SKM-1 (cell line): ENCODE data around the gene CD63.
"Not testable (repeated sequence)": the region's sequence is repeated elsewhere in the genome, so short reads cannot be mapped to it uniquely, and the experiment has no call there.

Source experiments
- DNase-seq: peaks from one replicate; lab custom pipeline; 2025; ENCODE audit not compliant: unreplicated experiment; lab: John Stamatoyannopoulos, UW

CD63 gene, protein sequence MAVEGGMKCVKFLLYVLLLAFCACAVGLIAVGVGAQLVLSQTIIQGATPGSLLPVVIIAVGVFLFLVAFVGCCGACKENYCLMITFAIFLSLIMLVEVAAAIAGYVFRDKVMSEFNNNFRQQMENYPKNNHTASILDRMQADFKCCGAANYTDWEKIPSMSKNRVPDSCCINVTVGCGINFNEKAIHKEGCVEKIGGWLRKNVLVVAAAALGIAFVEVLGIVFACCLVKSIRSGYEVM

DNA sequence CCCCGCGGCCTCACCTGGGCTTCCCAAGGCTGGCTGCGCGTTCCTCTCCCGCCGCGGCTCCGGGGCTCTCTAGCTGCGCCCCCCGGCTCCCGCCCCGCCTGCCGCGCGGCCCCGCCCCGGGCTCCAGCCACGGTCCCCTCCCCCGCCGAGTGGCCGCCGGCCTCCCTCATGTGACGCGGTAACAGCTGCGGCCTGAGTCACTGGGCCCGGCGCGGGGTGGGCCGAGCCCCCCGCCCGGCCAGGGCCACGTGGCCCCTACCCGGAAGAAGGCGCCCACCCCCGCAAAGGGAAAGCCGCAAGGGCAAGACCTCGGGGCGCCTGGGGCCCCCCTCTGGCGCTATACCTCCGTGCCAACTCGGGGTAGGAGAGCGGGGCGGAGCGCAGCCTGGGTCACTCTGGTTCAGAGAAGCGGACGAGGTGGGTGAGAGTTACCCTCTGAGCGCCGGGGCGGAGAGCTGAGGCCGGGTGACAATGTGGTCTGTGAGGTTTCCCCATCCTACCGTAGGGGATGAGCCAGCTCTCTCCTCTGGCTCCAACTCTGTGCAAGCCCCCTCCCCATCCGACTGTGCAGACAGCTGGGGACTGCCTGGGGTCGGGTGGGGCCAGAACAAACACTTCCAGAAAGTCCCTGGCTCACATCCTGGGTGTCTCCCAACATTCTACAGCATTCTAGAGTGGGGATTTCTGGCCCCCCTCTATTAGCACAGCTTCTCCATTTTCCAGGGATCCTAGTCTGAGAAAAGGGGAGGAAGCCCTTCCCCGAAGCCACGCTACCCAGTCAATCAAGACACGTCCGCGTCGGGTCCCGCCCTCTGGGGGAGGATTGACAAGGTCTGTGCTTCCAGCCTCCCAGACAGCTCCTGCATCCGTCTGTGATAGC is at the start of gene CD63:
CD63 (minus strand) TSS at position 71 of the 880 bp plus-strand sequence. CDS start 668 bp downstream, outside the sequence.
- DNase-seq = no peak

DNA sequence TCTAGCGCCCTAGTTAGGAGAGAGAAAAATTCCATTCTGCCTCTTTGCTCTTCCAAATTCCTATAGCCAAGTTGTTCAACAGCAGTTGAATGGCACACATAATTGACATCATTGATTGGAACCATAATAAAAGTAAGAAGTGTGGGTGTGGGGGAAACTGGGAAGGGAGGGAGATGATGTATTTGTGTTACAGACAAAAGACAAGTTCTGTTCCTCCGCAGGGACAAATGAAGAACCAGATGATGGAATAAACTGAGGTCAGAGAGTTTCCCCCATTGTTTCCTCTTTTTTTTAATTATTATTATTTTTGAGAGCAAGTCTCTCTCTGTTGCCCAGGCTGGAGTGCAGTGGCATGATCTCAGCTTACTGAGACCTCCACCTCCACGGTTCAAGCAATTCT is 49.0 kb upstream of the CD63 start:
- DNase-seq = no peak

DNA sequence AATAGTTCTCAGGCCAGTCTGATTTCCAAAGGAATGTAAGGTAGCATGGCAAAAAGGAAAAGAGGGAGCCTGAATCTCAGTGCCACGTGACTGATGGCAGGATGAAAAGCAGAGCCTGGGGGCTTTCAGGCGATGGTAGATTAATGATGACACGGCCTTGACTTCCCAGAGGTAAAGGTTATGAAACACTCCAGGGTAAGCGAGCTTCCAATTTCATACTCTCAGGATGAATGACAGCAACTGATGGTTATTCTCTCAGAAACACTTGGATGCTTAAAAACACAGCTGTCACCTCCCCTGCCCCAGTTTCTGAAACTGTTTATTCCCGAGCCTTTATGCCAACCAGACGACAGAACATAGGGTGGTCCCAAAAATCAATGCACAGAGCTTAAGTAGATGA is 42.9 kb upstream of the CD63 start:
- DNase-seq = no peak

DNA sequence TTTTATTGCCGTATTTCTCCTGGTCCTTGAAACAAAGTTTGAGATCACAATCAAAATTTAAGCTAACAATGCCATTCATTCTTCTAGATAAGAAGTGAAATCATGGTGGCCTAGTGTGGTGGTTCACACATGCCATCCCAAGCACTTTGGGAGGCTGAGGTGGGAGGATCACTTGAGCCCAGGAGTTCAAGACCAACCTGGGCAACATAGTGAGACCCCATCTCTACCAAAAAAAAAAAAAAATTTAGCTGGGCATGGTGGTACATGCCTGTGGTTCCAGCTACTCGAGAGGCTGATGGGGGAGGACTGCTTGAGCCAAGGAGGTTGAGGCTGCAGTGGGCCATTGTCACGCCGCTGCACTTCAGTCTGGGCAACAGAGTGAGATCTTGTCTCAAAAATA is 38.3 kb upstream of the CD63 start:
- DNase-seq = no peak

DNA sequence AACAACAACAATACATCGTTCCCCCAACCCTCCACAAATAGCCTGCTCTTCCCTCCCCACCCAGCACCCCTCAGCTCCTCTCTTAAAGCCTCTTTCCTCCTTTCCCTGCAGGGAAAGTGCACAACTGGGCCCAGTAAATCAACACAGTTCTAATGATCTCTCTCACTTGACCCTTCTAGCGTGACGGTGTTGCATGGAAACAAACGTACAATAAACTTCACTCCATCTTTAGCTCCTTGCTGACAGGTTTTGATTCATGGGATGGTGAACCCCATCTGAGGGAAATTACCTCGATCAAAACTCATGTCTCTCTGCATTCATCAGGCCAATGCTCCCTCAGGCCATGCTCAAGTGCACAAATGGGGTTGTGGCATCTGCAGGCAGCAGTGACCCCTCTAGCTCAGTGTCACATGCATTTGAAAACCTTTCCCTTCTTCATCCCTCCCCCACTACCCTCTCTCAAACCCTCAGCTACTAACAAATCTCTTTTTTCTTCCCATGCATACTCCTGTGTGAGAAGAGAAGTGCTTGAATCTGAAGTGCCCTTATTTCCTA is 37.0 kb upstream of the CD63 start:
- no peak for DNase-seq

DNA sequence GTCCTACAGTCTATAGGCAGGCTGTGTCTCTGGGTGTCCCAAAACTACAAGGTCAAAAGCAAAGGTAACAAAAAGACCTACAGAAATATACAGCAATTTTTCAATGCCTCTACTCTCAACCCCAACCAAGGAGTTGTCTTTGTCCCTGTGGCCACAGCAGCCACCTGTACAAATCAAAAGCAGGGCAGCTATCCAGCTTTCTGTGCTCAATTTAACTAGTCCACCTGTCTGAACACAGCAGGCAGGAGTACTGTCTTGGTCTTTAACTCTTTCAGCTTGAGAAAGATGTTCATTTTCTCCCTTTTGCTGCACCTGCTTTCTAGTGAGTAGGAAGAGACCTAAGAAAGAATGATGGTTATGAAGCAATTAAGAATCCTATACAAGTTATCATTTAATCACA is 33.8 kb upstream of the CD63 start:
- no peak for DNase-seq

DNA sequence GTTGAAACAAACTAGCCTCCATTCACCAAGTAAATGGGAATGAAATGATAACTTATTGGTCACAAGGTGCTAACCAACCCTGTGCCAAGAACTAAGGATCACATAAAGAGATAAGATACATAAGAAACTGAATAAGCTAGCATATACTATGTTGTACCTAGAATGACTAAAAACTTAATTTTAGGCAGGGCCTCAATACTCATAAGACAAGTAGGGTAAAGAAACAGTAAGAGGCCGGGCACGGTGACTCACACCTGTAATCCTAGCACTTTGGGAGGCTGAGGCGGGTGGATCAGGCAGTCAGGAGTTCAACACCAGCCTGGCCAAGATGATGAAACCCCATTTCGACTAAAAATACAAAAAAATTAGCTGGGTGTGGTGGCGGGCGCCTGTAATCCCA is 31.9 kb upstream of the CD63 start:
- DNase-seq = no peak

DNA sequence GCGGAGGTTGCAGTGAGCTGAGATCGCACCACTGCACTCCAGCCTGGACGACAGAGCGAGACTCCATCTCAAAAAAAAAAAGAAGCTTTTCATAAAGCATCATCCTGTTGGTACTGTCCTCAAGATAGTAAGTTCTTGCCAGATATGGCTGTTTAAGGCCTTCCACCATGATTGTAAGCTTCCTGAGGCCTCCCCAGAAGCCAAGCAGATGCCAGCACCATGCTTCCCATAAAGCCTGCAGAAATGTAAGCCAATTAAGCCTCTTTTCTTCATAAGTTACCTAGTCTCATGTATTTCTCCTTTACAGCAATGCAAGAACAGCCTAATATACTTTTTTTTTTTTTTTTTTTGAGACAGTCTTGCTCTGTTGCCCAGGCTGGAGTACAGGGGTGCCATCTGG is 29.8 kb upstream of the CD63 start:
- DNase-seq = not testable (repeated sequence)

DNA sequence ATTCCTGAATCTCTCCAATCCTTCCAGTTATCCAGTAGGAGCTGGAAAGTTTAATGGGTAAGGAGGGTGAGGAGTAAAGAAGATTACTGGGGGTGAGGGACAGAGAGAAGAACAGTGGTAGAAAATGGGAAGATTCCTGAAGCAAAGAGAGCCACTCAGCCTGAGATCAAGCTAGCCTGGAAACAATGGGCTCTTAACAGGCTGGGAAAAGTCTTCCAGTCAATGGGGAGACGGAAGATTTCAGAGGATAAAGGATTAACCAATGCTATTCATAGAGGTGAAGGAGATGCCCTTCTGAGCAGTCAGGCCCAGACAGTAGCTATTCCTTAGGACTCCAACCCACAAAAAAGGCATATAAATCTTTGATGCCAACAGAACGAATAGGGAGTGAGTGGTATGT is 28.9 kb upstream of the CD63 start:
- no peak for DNase-seq

DNA sequence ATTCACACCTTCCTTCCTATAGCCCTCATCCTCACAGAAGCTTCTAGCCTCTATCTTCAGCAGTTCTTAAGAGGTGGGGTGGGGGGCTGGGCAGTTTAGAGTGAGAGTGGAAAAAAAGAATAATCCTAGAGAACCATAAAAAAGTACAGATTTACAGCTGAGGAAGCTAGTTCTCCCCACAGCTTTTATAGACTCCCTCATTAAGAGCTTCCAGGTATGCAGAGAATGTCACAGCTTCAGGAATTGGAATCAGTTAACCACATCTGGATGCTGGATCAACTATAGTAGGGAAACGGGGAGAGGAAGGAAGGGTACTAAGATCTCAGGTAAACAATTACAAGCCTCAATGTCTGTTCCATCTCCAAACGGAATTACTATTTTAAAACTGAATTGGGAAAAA is 26.4 kb upstream of the CD63 start:
- DNase-seq = no peak

DNA sequence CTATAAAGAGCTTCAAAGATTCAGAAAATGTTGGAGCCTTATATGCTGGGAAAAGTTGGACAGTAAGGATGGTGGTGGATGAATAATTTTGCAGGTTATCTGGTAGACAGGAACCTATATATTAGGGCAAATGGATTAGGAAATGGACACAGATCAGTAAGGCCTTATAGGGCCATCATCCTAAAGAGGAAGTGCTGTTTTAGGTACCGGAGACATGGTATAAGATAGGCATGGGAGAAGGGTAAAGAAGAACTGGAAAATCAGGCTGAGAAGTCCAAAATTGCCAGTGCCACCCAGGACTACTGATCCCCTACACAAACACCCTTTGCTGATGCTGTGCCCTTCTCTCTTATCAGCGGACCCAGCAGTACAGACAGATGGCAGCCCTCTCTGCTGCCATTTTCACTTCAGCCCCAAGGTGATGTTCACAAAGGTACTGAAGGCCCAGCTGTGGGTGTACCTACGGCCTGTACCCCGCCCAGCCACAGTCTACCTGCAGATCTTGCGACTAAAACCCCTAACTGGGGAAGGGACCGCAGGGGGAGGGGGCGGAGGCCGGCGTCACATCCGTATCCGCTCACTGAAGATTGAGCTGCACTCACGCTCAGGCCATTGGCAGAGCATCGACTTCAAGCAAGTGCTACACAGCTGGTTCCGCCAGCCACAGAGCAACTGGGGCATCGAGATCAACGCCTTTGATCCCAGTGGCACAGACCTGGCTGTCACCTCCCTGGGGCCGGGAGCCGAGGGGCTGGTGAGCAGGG is 19.6 kb upstream of the CD63 start:
- DNase-seq = no peak

DNA sequence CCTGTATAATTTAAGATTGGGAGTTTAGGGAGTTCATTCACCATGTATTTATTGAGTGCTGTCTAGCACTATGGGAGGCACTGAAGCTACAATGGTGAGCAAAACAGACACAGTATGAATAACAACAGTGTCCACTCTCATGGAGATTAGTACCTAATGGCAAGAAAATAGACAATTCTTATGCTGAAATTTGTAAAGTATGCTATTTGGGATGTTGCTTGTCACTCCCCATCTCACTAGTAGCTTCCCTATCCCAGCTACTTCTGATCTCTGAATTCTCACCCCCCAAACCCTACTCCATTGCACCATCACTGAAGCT is 18.1 kb upstream of the CD63 start:
- DNase-seq = no peak

DNA sequence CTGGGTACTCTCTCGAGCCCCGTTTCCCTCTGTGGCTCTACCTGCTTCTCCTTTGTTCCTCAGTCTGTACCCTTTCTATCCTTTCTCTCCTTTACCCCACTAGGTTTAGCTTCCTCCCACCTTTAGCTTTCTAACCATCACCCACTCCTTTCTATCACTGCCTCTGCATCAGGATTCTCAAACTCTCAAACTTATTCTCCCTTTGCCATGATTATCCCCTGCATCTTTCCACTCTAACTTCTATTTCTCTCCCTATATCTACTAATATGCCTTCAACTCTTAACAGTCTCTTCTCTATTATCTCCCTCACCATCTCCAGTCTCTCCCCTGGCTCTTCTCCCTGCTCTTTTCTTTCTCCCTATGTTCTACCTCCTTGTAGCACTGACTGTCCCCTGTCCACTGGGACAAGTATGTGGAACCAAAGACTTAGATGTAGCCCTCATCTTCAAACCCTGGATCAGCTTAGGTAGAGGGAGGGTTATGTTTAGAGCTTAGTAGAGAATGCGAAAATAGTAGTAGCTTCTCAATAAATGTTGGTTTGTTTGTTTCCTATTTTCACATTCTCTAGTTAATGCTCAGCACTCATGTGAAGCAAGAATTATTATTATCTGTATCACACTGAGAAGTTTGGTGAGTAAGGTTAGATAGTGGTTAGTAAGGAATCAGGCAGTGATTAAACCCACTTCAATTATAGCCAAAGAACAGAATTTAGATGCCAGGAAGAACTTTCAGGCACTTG is 17.5 kb upstream of the CD63 start:
- no peak for DNase-seq

DNA sequence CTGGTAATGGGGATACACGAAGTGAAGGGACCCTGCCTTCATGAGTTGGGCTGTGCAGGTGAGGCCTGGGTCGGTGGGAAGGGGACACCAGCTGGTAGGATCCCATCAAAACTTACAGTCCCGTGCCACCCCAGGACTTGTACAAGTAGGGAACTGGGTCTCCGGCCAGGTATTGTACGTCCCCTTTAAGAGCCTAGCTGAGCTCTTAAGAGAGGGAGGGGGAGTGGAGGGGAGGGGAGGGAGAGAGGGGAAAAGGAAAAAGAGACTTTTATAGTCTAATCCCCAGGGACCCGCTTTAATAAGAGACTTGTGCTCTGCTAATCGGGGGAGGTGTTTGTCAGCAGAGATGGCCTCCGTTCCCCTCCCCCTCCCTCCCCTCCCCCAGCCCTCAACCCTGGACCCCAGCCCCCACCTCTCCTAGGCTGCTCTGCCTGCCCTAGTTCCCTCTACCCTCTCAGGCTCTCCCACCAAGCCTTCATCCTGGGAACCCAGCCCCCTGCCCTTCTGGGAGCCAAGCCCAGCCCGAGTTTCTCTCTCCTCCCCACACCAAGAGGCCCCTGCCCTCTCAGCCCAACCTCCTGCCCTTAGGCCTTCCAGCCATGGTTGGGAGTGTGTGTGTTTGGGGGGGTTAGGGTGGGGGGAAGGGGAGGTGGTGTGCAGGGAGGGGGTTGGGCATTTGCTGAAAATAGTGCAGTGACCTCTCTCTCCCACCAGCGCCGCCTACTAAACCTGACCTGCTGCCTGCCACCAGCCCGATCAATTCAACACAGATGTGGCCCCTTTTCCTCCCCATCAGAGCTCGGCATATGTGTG is 16.8 kb upstream of the CD63 start:
- no peak for DNase-seq

DNA sequence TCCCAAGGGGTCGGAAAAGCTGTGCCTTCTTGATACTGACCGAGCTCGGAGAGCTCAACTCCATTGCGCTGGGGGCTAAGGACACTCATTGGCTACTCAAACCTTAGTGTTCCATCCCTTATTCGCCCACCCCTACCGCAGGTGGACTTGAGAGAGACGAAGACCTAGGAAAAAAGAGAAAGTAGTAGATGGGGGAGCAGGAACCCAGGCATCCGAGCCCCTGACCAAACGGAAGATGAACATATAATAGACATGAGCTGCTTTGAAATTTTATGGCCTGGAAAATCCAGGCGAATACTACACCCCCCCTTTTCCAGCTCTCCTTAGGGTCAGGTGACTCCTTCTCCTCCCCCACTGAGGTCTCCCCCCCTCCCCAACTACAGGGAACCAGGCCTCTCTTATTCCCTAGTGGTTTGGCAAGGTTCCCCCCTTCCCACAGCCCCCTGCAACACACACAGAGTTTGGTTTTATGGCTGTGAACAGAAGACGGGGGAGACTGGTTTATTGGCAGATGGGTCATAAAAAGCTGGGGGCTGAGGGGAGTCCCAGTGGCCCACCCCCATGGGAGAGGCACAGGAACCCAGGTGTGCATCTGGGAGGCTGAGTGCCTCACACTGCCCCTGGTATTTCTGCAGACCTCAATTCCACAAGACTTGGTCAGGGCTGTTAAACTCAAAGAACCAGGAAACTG is 15.7 kb upstream of the CD63 start:
- DNase-seq = no peak

DNA sequence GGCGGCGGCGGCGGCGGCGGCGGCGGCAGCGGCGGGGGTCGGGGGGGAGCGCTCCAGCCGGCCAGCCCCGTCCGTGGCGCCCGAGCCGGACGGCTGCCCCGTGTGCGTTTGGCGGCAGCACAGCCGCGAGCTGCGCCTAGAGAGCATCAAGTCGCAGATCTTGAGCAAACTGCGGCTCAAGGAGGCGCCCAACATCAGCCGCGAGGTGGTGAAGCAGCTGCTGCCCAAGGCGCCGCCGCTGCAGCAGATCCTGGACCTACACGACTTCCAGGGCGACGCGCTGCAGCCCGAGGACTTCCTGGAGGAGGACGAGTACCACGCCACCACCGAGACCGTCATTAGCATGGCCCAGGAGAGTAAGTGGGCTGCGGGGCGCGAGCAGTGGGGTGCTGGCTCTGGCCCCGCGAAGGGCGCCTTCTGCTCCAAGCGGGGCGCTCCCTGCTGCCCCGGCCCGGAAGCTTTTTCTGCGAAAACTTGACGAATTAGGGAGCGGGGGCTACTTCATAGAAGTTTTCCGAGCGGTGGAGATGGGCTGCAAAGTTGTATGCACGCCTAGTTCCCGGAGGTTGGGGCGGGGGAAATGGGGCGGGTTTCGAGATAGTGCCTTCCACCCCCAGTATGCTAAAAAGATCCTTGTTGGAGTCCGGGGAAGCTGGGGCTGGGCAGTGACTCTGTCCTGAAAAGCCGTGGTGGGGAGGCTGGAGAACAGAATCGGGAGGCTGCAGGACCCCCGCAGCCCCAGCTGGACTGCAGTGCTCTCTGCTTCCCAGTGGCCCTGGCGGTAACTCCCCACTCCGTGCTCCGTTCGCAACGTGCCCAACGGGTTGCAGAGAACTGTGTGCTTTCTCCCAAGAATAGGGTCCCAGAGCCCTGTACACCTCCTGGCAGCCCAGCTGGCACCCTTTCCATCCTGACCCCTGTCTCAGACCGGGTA is 14.9 kb upstream of the CD63 start:
- DNase-seq = no peak

DNA sequence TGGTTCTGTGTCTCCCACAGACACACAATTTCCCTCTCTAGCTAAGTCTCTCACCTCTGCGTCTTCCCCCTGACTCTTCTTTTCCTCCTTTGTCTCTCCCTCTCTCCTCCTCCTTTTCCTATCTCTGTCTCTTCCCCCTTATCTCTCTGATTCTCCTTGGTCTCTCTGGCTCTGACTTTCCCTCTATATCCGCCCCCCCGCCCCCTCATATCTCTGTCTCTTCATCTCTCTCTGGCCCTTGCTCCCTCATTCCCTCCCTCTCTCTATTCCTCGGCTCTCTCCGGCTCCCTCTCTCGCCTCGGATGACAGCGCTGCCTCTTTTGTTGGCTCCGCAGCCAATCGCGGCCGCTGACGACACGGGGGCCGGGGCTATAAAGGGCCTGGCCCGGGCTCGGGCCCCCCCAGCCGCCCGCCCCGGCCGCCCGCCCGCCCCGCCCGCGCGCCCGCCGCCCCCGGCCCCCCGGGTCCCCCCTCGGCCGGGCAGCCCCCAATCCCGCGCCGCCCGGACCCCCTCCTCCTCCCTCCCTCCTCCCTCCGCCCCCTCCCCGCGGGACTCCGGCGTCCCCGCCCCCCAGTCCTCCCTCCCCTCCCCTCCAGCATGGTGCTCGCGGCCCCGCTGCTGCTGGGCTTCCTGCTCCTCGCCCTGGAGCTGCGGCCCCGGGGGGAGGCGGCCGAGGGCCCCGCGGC is 14.1 kb upstream of the CD63 start, which contains the start of gene GDF11:
GDF11 (plus strand) TSS at position 404 of the 687 bp plus-strand sequence; CDS start at position 599, 195 bp downstream.
- DNase-seq = no peak
